ENCODE measurements around the gene DCST2.
A peak's percentile ranks its signal among the peaks of the same experiment; 100 is the strongest.

Gene DCST2

DNA sequence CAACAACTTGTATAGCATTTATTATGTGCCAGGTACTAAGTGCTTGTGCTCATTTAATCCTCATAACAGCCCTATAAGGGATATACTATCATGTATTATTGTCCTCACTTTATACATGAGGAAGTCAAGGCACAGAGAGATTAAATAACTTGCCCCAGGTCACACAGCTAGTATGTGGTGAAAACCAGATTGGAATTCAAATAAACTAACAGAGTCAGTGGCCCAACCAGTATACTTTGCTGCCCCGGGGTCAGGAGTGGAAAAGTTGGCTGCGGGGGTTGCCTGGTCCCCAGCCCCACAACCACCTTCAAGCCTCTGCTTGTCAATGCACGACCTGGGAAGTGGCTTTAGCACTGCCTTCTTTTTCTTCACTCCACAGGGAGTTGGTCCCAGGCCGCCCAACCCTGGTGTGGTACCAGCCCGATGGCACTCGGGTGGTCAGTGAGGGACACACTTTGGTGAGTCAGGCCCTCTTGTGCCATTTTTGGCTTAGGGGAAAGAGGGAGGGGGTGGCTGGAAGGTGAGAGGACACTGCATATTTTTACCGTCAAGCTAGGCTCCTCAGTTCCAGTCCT lies 20.0 kb upstream of the DCST2 start:
- H3K4me2 ChIP-seq (ENCODE audit: low read length) = no peak overlapping the region
- H3K27ac ChIP-seq (ENCODE audit: low read length) = no peak overlapping the region
- peaks cover 17% of the 10 kb centered on the region for H3K4me1 ChIP-seq (ENCODE audit: low read length)
- H2AFZ ChIP-seq (ENCODE audit: low read depth, low read length) = no peak overlapping the region
- H3K9me3 ChIP-seq (ENCODE audit: insufficient read depth, low read length) = no peaks in the 10 kb centered on the region
- H3K9ac ChIP-seq (ENCODE audit: low read length) = no peak overlapping the region
- H3K79me2 ChIP-seq (ENCODE audit: low read length) = no peaks in the 10 kb centered on the region
- H3K36me3 ChIP-seq (replicated peaks; ENCODE audit: low read depth, low read length) = peaks cover 6% of the 10 kb centered on the region
- no peaks in the 10 kb centered on the region for H3K27me3 ChIP-seq (ENCODE audit: low read depth, low read length)
- no peaks in the 10 kb centered on the region for H4K20me1 ChIP-seq (ENCODE audit: insufficient read depth, low read length)
- no peak overlapping the region for H3K4me3 ChIP-seq (ENCODE audit: low read length)
- TF ChIP-seq, protein P1, sequence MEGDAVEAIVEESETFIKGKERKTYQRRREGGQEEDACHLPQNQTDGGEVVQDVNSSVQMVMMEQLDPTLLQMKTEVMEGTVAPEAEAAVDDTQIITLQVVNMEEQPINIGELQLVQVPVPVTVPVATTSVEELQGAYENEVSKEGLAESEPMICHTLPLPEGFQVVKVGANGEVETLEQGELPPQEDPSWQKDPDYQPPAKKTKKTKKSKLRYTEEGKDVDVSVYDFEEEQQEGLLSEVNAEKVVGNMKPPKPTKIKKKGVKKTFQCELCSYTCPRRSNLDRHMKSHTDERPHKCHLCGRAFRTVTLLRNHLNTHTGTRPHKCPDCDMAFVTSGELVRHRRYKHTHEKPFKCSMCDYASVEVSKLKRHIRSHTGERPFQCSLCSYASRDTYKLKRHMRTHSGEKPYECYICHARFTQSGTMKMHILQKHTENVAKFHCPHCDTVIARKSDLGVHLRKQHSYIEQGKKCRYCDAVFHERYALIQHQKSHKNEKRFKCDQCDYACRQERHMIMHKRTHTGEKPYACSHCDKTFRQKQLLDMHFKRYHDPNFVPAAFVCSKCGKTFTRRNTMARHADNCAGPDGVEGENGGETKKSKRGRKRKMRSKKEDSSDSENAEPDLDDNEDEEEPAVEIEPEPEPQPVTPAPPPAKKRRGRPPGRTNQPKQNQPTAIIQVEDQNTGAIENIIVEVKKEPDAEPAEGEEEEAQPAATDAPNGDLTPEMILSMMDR (IDR thresholded peaks at IDR 0.05; ENCODE audit: low read depth, low read length) = no peak
- TF ChIP-seq EZH2phosphoT487 (IDR thresholded peaks at IDR 0.05; ENCODE audit: low read depth) = no peak

DNA sequence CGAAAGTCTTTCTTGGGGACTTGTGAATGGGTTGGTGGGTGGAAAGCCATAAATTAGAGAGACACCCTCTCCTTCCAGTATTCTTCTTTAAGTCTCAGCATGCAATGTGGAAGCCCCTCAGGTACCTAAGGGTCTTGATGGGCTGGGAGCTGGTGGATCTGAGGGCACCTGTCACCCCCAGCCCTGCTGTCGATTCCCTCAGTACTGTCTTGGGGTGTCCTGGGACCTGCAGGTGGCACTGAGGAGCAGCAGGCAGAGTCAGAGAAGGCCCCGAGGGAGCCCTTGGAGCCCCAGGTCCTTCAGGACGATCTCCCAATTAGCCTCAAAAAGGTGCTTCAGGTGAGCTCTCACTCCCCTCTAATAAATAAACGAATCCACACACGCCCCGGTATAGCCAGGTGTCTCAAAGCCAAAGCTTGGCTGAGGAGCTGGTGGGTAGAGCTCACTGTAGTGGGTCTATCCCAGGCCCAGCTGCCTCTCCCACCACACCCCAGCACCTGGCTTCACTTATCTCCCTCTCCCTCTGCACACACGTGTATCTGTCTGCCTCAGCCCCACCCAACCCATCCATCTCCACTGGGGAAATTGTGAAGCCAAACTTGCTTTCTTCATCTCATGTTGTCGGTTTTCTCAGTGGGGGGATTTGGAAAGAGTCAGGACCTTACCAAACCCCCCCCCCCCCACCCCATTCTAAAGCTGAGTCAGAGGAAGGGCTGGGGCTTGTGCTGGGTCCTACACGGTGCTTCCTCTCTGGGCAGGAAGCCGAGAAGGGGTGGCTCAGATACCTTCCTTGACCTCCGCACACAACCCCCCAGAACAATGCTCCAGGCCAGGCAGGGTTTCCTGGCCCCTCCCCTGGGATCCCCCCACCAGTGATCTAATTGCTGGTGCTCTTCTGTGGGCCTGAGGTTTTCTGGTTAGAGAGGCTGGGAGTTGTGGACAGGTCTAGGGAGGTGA lies 19.1 kb upstream of the DCST2 start:
- peak overlapping the region; percentile 96 for H3K4me2 ChIP-seq (ENCODE audit: low read length)
- peak overlapping the region; percentile 79 for H3K4me3 ChIP-seq (ENCODE audit: low read length)
- peak overlapping the region; percentile 79; the same call in 1 of the 2 replicates for H3K9ac ChIP-seq (ENCODE audit: low read length)
- H3K79me2 ChIP-seq (ENCODE audit: low read length) = no peaks in the 10 kb centered on the region
- H4K20me1 ChIP-seq (ENCODE audit: insufficient read depth, low read length) = no peaks in the 10 kb centered on the region
- H3K27ac ChIP-seq (ENCODE audit: low read length) = no peak overlapping the region
- no peak for TF ChIP-seq EZH2phosphoT487 (IDR thresholded peaks at IDR 0.05; ENCODE audit: low read depth)
- TF ChIP-seq, protein P1 (IDR thresholded peaks at IDR 0.05; ENCODE audit: low read depth, low read length) = peak; percentile 40; the same call in 1 of the 2 replicates
- H3K27me3 ChIP-seq (ENCODE audit: low read depth, low read length) = no peaks in the 10 kb centered on the region
- H2AFZ ChIP-seq (ENCODE audit: low read depth, low read length) = no peak overlapping the region
- peaks cover 17% of the 10 kb centered on the region for H3K4me1 ChIP-seq (ENCODE audit: low read length)
- peaks cover 6% of the 10 kb centered on the region for H3K36me3 ChIP-seq (replicated peaks; ENCODE audit: low read depth, low read length)
- no peaks in the 10 kb centered on the region for H3K9me3 ChIP-seq (ENCODE audit: insufficient read depth, low read length)

GRCh38 chr1:155051777-155052398 lies 18.3 kb upstream of the DCST2 start:
- no peak for TF ChIP-seq EZH2phosphoT487 (IDR thresholded peaks at IDR 0.05; ENCODE audit: low read depth)
- TF ChIP-seq, protein P1 (IDR thresholded peaks at IDR 0.05; ENCODE audit: low read depth, low read length) = no peak
- Histone ChIP-seq H3K27ac (ENCODE audit: low read length) (no peak overlapping the region), H3K4me1 (ENCODE audit: low read length) (peaks cover 17% of the 10 kb centered on the region), H3K79me2 (ENCODE audit: low read length) (no peaks in the 10 kb centered on the region), H3K27me3 (ENCODE audit: low read depth, low read length) (no peaks in the 10 kb centered on the region), H4K20me1 (ENCODE audit: insufficient read depth, low read length) (no peaks in the 10 kb centered on the region), H3K4me2 (ENCODE audit: low read length) (peak overlapping the region; percentile 96), H2AFZ (ENCODE audit: low read depth, low read length) (peak overlapping the region; percentile 17; the same call in 1 of the 2 replicates), H3K9me3 (ENCODE audit: insufficient read depth, low read length) (no peaks in the 10 kb centered on the region), H3K9ac (ENCODE audit: low read length) (peak overlapping the region; percentile 79), H3K36me3 (replicated peaks; ENCODE audit: low read depth, low read length) (peaks cover 6% of the 10 kb centered on the region), H3K4me3 (ENCODE audit: low read length) (peak overlapping the region; percentile 79)

- no peaks in the 10 kb centered on the region for H4K20me1 ChIP-seq (ENCODE audit: insufficient read depth, low read length)
- H3K27ac ChIP-seq (ENCODE audit: low read length) = no peak overlapping the region
- peaks cover 17% of the 10 kb centered on the region for H3K4me1 ChIP-seq (ENCODE audit: low read length)
- no peaks in the 10 kb centered on the region for H3K9me3 ChIP-seq (ENCODE audit: insufficient read depth, low read length)
- TF ChIP-seq EZH2phosphoT487 (IDR thresholded peaks at IDR 0.05; ENCODE audit: low read depth) = no peak
- TF ChIP-seq, protein P1 (IDR thresholded peaks at IDR 0.05; ENCODE audit: low read depth, low read length) = peak; percentile 7; the same call in 1 of the 2 replicates
- peak overlapping the region; percentile 79 for H3K4me3 ChIP-seq (ENCODE audit: low read length)
- H3K9ac ChIP-seq (ENCODE audit: low read length) = peak overlapping the region; percentile 79
- H2AFZ ChIP-seq (ENCODE audit: low read depth, low read length) = peak overlapping the region; percentile 27; the same call in 1 of the 2 replicates
- H3K79me2 ChIP-seq (ENCODE audit: low read length) = no peaks in the 10 kb centered on the region
- H3K4me2 ChIP-seq (ENCODE audit: low read length) = peak overlapping the region; percentile 96
- peaks cover 6% of the 10 kb centered on the region for H3K36me3 ChIP-seq (replicated peaks; ENCODE audit: low read depth, low read length)
- no peaks in the 10 kb centered on the region for H3K27me3 ChIP-seq (ENCODE audit: low read depth, low read length)
Observed at GRCh38 chr1:155051342-155051776, 17.8 kb upstream of the DCST2 start.
